ENCODE data around the gene MAP3K20. TPM values are rescaled to one million over a fixed set of nuclear protein-coding genes. Genes with fewer than 3 reads are reported as not detected.

MAP3K20 gene
- polyA plus RNA-seq, 1 of the 3 experiments (the other 2 are of a cell fraction): 8.5 TPM

- ChIA-PET CTCF (interaction anchor here (1.6 kb wide), 1 partner anchor 29 kb away, joined by 3 read pairs; no protein-coding TSS in a partner anchor), POLR2A (no interaction called here)
- no peak overlapping the region for H2AFZ ChIP-seq (ENCODE audit: low read depth)
- no peak for DNase-seq
- H3K9me3 ChIP-seq: no peaks in the 10 kb centered on the region
- 74% methylated on average over 5 of the region's 5 CpGs for WGBS (ENCODE audit: low lambda C conversion rate)
- H3F3A ChIP-seq (replicated peaks; ENCODE audit: insufficient read depth): no peaks in the 10 kb centered on the region
- H3K9me2 ChIP-seq: no peaks in the 10 kb centered on the region
- H3K4me1 ChIP-seq (ENCODE audit: control insufficient read depth in 1 of 2, insufficient read depth in 2 of 2, low read depth in 1 of 2, low read length in 1 of 2): no peaks in the 10 kb centered on the region
- no peak overlapping the region for H3K27ac ChIP-seq (ENCODE audit: low read depth in 2 of 2, low read length in 1 of 2)
- no peak overlapping the region for H3K4me2 ChIP-seq
- H4K20me1 ChIP-seq (ENCODE audit: insufficient read depth): no peaks in the 10 kb centered on the region
- H3K4me3 ChIP-seq (ENCODE audit: low read depth in 2 of 2, low read length in 1 of 2): no peak overlapping the region
- H3K27me3 ChIP-seq (ENCODE audit: insufficient read depth): no peaks in the 10 kb centered on the region
- TF ChIP-seq MXI1 (IDR thresholded peaks at IDR 0.05; ENCODE audit: low read depth, low read length) (no peak), IRF3 (IDR thresholded peaks at IDR 0.05; ENCODE audit: low read depth, low read length) (no peak), TEAD4 (IDR thresholded peaks at IDR 0.05; ENCODE audit: borderline replicate concordance, insufficient read depth) (no peak), ZBTB33 (IDR thresholded peaks at IDR 0.05; ENCODE audit: borderline replicate concordance, low read depth) (no peak), REST (IDR thresholded peaks at IDR 0.05; ENCODE audit: low read depth, low read length) (no peak), EP300 (IDR thresholded peaks at IDR 0.05; ENCODE audit: borderline replicate concordance in 1 of 2, low read depth in 1 of 2, low read length in 1 of 2) (no peak), FOSL2 (IDR thresholded peaks at IDR 0.05; ENCODE audit: borderline replicate concordance, low read depth) (no peak), GABPA (IDR thresholded peaks at IDR 0.05; ENCODE audit: low read depth) (no peak), ELF1 (IDR thresholded peaks at IDR 0.05) (no peak), POLR2AphosphoS5 (IDR thresholded peaks at IDR 0.05; ENCODE audit: low read depth, low read length) (no peak), NRF1 (IDR thresholded peaks at IDR 0.05; ENCODE audit: low read depth, low read length) (no peak), SIN3A (IDR thresholded peaks at IDR 0.05; ENCODE audit: borderline replicate concordance, low read depth, low read length) (no peak), EZH2phosphoT487 (IDR thresholded peaks at IDR 0.05; ENCODE audit: borderline replicate concordance, low read depth) (no peak), CHD2 (IDR thresholded peaks at IDR 0.05; ENCODE audit: low read length, partially characterized antibody) (no peak), RXRA (IDR thresholded peaks at IDR 0.05; ENCODE audit: borderline replicate concordance, low read depth) (no peak)
- H3K9ac ChIP-seq: no peak overlapping the region
- H3K79me2 ChIP-seq (ENCODE audit: insufficient read depth): no peaks in the 10 kb centered on the region
- no peaks in the 10 kb centered on the region for H3K36me3 ChIP-seq (replicated peaks in 1 of 2; ENCODE audit: control insufficient read depth in 1 of 2, insufficient read depth in 2 of 2, low read length in 1 of 2)
Observed at GRCh38 chr2:173059971-173060461, 15.6 kb upstream of the MAP3K20 start.

Measured in SK-N-SH (cell line).